Epithelial cell of proximal tubule (primary cell): ENCODE measurements around the gene NUDT8. TPM values are rescaled to one million over a fixed set of nuclear protein-coding genes. Genes with fewer than 3 reads are reported as not detected.
"Not testable (repeated sequence)": the region's sequence is repeated elsewhere in the genome, so short reads cannot be mapped to it uniquely, and the experiment has no call there.

Experiments used
- DNase-seq: peaks from one replicate; pipeline ENCODE4 v3.0.0-alpha.2; 2011; ENCODE audit warnings: low read depth
- H3K4me3 ChIP-seq: 2 replicates; pipeline ENCODE4 v1.5.1; 2011; ENCODE audit warnings: low read depth, mild to moderate bottlenecking, low read length
- CTCF ChIP-seq: conservative IDR thresholded peaks from 2 replicates; pipeline ENCODE4 v1.5.1; 2012; ENCODE audit warnings: low read depth, mild to moderate bottlenecking, low read length
- total RNA-seq: library from RNA; depleted of rRNA; stranded (reverse); fragments of >200 nt; gene quantifications from 2 replicates; pipeline ENCODE4 v1.2.3, GENCODE V29; 2015

NUDT8 gene
- total RNA-seq, 1 donor from 2014 or later: 29.3 TPM

GRCh38 chr11:67592880-67593564 is 36.7 kb downstream of the NUDT8 start:
- no peak for TF ChIP-seq CTCF
- no peak for DNase-seq
- H3K4me3 ChIP-seq: no peak overlapping the region

GRCh38 chr11:67588899-67589415 is 40.8 kb downstream of the NUDT8 start:
- not testable (repeated sequence) for H3K4me3 ChIP-seq, DNase-seq

GRCh38 chr11:67588136-67588503 is 41.6 kb downstream of the NUDT8 start:
- no peak for DNase-seq
- TF ChIP-seq CTCF: no peak
- H3K4me3 ChIP-seq: no peak overlapping the region

- no peak overlapping the region for H3K4me3 ChIP-seq
- TF ChIP-seq CTCF: no peak
- no peak for DNase-seq
Observed at GRCh38 chr11:67586568-67587250, 43.0 kb downstream of the NUDT8 start.

GRCh38 chr11:67585911-67586310 is 43.8 kb downstream of the NUDT8 start:
- no peak for DNase-seq
- TF ChIP-seq CTCF: no peak

GRCh38 chr11:67584881-67585873 is 44.6 kb downstream of the NUDT8 start:
- DNase-seq: no peak
- TF ChIP-seq CTCF: no peak
- peak overlapping the region; percentile 69 for H3K4me3 ChIP-seq

More at GRCh38 chr11:67585911-67586310, 43.8 kb downstream of the NUDT8 start:
- no peak overlapping the region for H3K4me3 ChIP-seq
